CD4-positive, alpha-beta T cell (primary cell): ENCODE data around the gene USF2. TPM values are rescaled to one million over a fixed set of nuclear protein-coding genes. Genes with fewer than 3 reads are reported as not detected.

ENCODE experiments used
- ATAC-seq: fragments of 200-7000 bp; cut with Tn5 transposase; one replicate; pipeline ENCODE4 v1.10.0; 2022; ENCODE audit warnings: mild to moderate bottlenecking; ENCODE audit not compliant: poor library complexity
- CTCF ChIA-PET: fragments of 350-600 bp; sonication (Branson Sonifier 250); formaldehyde crosslinking; loops from one replicate; lab custom pipeline; 2021; ENCODE audit warnings: antibody characterized with exemption, inconsistent platforms; lab: Charles Lee
- POLR2A ChIA-PET: fragments of 350-600 bp; sonication (Branson Sonifier 250); formaldehyde crosslinking; loops from one replicate; lab custom pipeline; 2021; ENCODE audit warnings: antibody characterized with exemption, inconsistent platforms; lab: Charles Lee
- DNase-seq, 14 experiments: peaks; one replicate each; pipeline ENCODE4 v3.0.0-alpha.2; 2013 to 2020; ENCODE audit warnings: mixed read lengths in 2 of 14
- H3K27ac ChIP-seq, 2 donors: one replicate each; pipeline versions ENCODE4 v1.5.1 to v1.7.0; 2013; ENCODE audit warnings: low read length in 2 of 2, low read depth in 1 of 2, mild to moderate bottlenecking in 1 of 2
- H3K27me3 ChIP-seq, 2 experiments: 1 replicate in 1 of 2; 2 replicates in 1 of 2; pipeline versions ENCODE4 v1.6.1 to v1.7.0; 2013; ENCODE audit warnings: low read length in 2 of 2, control low read depth in 1 of 2, mild to moderate bottlenecking in 1 of 2, moderate library complexity in 1 of 2; ENCODE audit not compliant: insufficient read depth in 2 of 2, control insufficient read depth in 1 of 2
- H3K36me3 ChIP-seq: one replicate; pipeline ENCODE4 v1.6.1; 2013; ENCODE audit warnings: low read length, control low read depth; ENCODE audit not compliant: insufficient read depth
- H3K4me1 ChIP-seq: one replicate; pipeline ENCODE4 v1.6.1; 2013; ENCODE audit warnings: low read length, control low read depth; ENCODE audit not compliant: insufficient read depth
- H3K4me3 ChIP-seq: one replicate; pipeline ENCODE4 v1.5.1; 2013; ENCODE audit warnings: mild to moderate bottlenecking, low read length, moderate library complexity
- H3K9me3 ChIP-seq, 2 experiments: 1 replicate in 1 of 2; 2 replicates in 1 of 2; pipeline versions ENCODE4 v1.6.1 to v1.7.0; 2013; ENCODE audit warnings: low read length in 2 of 2, mild to moderate bottlenecking in 2 of 2, control low read depth in 1 of 2, moderate library complexity in 1 of 2; ENCODE audit not compliant: control insufficient read depth in 1 of 2, insufficient read depth in 1 of 2
- H3K27ac Mint-ChIP-seq: one replicate; pipeline ENCODE4 v1.8.0; 2020; ENCODE audit warnings: mixed read lengths
- H3K27me3 Mint-ChIP-seq: one replicate; pipeline ENCODE4 v1.8.0; 2021; ENCODE audit warnings: mixed read lengths
- H3K36me3 Mint-ChIP-seq: one replicate; pipeline ENCODE4 v1.8.0; 2021; ENCODE audit warnings: low read depth, mixed read lengths
- H3K4me1 Mint-ChIP-seq: one replicate; pipeline ENCODE4 v1.8.0; 2021; ENCODE audit warnings: low read depth, mixed read lengths
- H3K4me3 Mint-ChIP-seq: one replicate; pipeline ENCODE4 v1.8.0; 2020; ENCODE audit warnings: mild to moderate bottlenecking, mixed read lengths
- H3K9me3 Mint-ChIP-seq: one replicate; pipeline ENCODE4 v1.8.0; 2020; ENCODE audit warnings: mixed read lengths
- intact Hi-C, 2 experiments: fragments of 100-400 bp; cut with DNase I in 1 of 2; cut with micrococcal nuclease in 1 of 2; formaldehyde crosslinking; loops; one replicate each; pipeline versions ENCODE4 v1.15.1 to v1.9.0; 2023 to 2025; cut with DNase I, micrococcal nuclease
- total RNA-seq, 174 experiments: library from RNA in 2 of 174; stranded (reverse) in 2 of 174; gene quantifications; one replicate each; pipeline ENCODE4 v1.2.3 and lab custom pipeline; 2021 to 2026
- TF ChIP-seq, protein P1 (sequence below): fragments of 200-600 bp; IDR thresholded peaks from one replicate; pipeline ENCODE4 v1.8.0; 2022; ENCODE audit warnings: antibody characterized with exemption, mild to moderate bottlenecking

USF2 gene
- total RNA-seq, 2 experiments from 2014 or later, result 335 to 344 TPM

DNA sequence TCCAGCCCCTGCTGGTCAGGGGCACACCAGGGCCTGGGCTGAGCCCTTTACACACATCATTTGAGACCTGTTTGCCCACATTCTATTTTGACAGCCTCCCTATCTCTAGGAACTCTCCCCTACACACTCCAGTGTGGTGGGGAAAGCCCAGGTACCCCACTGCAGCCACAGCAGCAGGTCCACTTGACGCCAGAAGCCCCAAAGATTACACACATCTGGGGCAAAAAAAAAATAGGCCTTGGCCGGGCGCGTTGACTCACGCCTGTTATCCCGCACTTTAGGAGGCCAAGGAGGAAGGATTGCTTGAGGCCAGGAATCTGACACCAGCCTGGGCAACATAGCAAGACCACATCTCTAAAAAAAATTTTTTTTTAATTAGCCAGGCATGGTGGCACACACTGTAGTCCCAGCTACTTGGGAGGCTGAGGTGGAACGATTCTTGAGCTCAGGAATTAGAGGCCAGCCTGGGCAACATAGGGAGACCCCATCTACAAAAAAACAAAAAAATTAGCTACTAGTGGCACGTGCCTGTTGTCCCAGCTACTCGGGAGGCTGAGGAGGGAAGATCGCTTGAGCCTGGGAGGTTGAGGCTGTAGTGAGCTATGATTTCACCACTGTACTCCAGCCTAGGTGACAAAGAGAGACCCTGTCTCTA is 42.2 kb downstream of the USF2 start:
- POLR2A ChIA-PET, result no interaction called here
- TF ChIP-seq, protein P1, sequence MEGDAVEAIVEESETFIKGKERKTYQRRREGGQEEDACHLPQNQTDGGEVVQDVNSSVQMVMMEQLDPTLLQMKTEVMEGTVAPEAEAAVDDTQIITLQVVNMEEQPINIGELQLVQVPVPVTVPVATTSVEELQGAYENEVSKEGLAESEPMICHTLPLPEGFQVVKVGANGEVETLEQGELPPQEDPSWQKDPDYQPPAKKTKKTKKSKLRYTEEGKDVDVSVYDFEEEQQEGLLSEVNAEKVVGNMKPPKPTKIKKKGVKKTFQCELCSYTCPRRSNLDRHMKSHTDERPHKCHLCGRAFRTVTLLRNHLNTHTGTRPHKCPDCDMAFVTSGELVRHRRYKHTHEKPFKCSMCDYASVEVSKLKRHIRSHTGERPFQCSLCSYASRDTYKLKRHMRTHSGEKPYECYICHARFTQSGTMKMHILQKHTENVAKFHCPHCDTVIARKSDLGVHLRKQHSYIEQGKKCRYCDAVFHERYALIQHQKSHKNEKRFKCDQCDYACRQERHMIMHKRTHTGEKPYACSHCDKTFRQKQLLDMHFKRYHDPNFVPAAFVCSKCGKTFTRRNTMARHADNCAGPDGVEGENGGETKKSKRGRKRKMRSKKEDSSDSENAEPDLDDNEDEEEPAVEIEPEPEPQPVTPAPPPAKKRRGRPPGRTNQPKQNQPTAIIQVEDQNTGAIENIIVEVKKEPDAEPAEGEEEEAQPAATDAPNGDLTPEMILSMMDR, result no peak
- Histone ChIP-seq H3K4me3 (no peak overlapping the region), H3K27ac (no peak overlapping the region), H3K4me1 (no peaks in the 10 kb centered on the region), H3K27me3 (no peaks in the 10 kb centered on the region), H3K36me3 (no peaks in the 10 kb centered on the region), H3K9me3 (no peaks in the 10 kb centered on the region)
- ATAC-seq (no peak), DNase-seq (no peak)
- Mint-ChIP-seq H3K4me1 (no peaks in the 10 kb centered on the region), H3K27ac (no peak overlapping the region), H3K27me3 (no peaks in the 10 kb centered on the region), H3K36me3 (no peaks in the 10 kb centered on the region), H3K9me3 (no peaks in the 10 kb centered on the region), H3K4me3 (no peak overlapping the region)
- intact Hi-C loops, result no loop called here
- CTCF ChIA-PET, result no interaction called here

DNA sequence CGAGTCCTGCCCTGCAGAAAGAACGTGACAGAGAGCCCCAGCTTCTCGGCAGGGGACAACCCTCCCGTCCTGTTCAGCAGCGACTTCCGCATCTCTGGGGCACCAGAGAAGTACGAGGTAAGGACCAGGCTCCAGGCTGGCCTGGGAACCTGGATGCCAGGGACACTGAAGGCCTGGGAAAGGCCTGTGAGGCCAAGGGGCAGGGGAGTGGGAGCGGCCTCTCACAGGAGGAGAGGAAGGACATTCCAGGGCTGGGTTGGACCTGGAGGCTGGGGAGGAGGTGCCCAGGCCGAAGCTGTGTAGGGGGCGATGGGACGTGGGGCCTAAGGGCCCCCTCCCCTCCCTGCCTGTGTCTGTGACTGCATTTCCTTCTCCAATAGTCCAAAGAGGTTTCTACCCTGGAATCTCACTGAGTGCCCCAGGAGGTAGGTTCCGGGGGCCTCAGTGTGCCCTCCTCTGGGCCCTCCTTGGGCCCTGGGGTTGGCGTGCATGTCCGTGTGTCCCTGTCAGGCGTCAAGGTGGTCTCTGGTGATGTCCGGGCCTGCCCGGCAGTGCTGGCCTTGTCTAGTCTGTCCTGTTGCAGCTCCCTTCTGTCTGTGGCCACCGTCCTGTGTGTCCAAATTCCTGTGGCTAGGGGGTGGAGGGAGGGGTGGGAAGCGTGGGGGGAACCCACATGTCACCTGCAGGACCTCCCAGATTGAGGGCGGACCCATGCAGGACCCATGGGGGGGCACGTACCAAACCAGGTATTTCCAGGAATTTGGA is 43.3 kb downstream of the USF2 start:
- no peak overlapping the region for H3K27ac ChIP-seq
- no peaks in the 10 kb centered on the region for H3K36me3 Mint-ChIP-seq
- ChIA-PET POLR2A (no interaction called here), CTCF (no interaction called here)
- ATAC-seq (no peak), DNase-seq (no peak)
- H3K9me3 Mint-ChIP-seq, result no peaks in the 10 kb centered on the region
- no peaks in the 10 kb centered on the region for H3K9me3 ChIP-seq
- no peaks in the 10 kb centered on the region for H3K27me3 ChIP-seq
- H3K4me1 Mint-ChIP-seq, result no peaks in the 10 kb centered on the region
- TF ChIP-seq, protein P1, result no peak
- no peak overlapping the region for H3K4me3 Mint-ChIP-seq
- intact Hi-C loops, result no loop called here
- no peak overlapping the region for H3K27ac Mint-ChIP-seq
- H3K27me3 Mint-ChIP-seq, result no peaks in the 10 kb centered on the region
- no peaks in the 10 kb centered on the region for H3K4me1 ChIP-seq
- no peaks in the 10 kb centered on the region for H3K36me3 ChIP-seq
- H3K4me3 ChIP-seq, result no peak overlapping the region

DNA sequence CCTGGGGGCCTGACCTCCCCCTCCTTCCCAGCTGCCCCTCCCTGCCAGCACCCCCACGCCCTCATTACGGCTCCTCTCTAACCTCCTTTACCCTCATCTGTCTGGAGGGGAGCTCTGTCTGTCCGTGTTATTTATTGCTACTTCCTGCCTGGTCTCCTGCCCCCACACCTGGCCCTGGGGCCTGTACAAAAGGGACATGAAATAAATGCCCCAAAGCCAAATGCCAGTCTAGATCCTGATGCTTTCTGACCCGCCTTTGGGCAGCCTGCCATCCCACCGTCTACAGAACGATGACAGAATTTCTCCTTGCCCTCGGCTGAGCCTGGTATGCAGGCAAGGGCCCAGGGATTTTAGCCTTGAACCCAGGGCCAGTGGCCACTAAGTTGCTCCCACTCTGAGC is 44.8 kb downstream of the USF2 start:
- H3K4me1 Mint-ChIP-seq, result no peaks in the 10 kb centered on the region
- ATAC-seq (no peak), DNase-seq (no peak)
- intact Hi-C loops, result no loop called here
- H3K4me1 ChIP-seq, result peaks cover 3% of the 10 kb centered on the region
- H3K36me3 Mint-ChIP-seq, result no peaks in the 10 kb centered on the region
- no peaks in the 10 kb centered on the region for H3K9me3 ChIP-seq
- no peak overlapping the region for H3K27ac Mint-ChIP-seq
- POLR2A ChIA-PET, result no interaction called here
- no peaks in the 10 kb centered on the region for H3K27me3 Mint-ChIP-seq
- H3K27me3 ChIP-seq, result no peaks in the 10 kb centered on the region
- H3K4me3 Mint-ChIP-seq, result no peak overlapping the region
- no peak overlapping the region for H3K27ac ChIP-seq
- no peak overlapping the region for H3K4me3 ChIP-seq
- H3K9me3 Mint-ChIP-seq, result no peaks in the 10 kb centered on the region
- CTCF ChIA-PET, result no interaction called here
- TF ChIP-seq, protein P1, result no peak
- no peaks in the 10 kb centered on the region for H3K36me3 ChIP-seq
